Breast epithelium (tissue), 4 donors: ENCODE measurements around the gene FAIM2. TPM values are rescaled to one million over a fixed set of nuclear protein-coding genes. Genes with fewer than 3 reads are reported as not detected.

Experiments used
- DNase-seq, 2 donors: peaks; one replicate each; pipeline ENCODE4 v3.0.0-alpha.2; 2019; ENCODE audit warnings: low spot score in 2 of 2
- H3K27ac ChIP-seq, 2 donors: fragments of 200-600 bp; sonication (generic) in 1 of 2; one replicate each; pipeline ENCODE4 v1.5.1; 2016 to 2019; ENCODE audit warnings: mild to moderate bottlenecking in 1 of 2
- H3K27me3 ChIP-seq, 2 donors: fragments of 200-600 bp; sonication (generic) in 1 of 2; one replicate each; pipeline versions ENCODE4 v1.5.1 to v1.6.0; 2017 to 2019; ENCODE audit warnings: control low read depth in 1 of 2, mild to moderate bottlenecking in 1 of 2
- H3K36me3 ChIP-seq: fragments of 200-600 bp; one replicate; pipeline ENCODE4 v1.5.1; 2019
- H3K4me1 ChIP-seq, 2 donors: fragments of 200-600 bp; sonication (generic); one replicate each; pipeline ENCODE4 v1.5.1; 2016 to 2019; ENCODE audit warnings: control low read depth in 1 of 2
- H3K4me3 ChIP-seq, 3 donors: fragments of 200-600 bp; sonication (generic); 1 replicate in 2 of 3; 2 replicates in 1 of 3; pipeline ENCODE4 v1.5.1; 2016 to 2019; ENCODE audit warnings: mild to moderate bottlenecking in 3 of 3, moderate library complexity in 2 of 3
- H3K9me3 ChIP-seq, 2 donors: fragments of 200-600 bp; sonication (generic) in 1 of 2; one replicate each; pipeline ENCODE4 v1.5.1; 2016 to 2019; ENCODE audit warnings: control low read depth in 1 of 2
- POLR2A ChIP-seq: fragments of 450-650 bp; IDR thresholded peaks from one replicate; pipeline ENCODE4 v1.6.1; 2016; ENCODE audit warnings: antibody characterized with exemption, mild to moderate bottlenecking, moderate library complexity
- POLR2AphosphoS5 ChIP-seq, 3 donors: sonication (generic); formaldehyde crosslinking; IDR thresholded peaks; one replicate each; pipeline ENCODE4 v1.6.1; 2017; ENCODE audit warnings: antibody characterized with exemption in 3 of 3
- intact Hi-C: fragments of 100-400 bp; cut with DNase I; formaldehyde crosslinking; loops from one replicate; pipeline ENCODE4 v1.15.1; 2023; ENCODE audit warnings: low total_unique reads
- total RNA-seq, 3 donors: library from RNA; depleted of rRNA; stranded (reverse); fragments of >200 nt; gene quantifications; one replicate each; pipeline ENCODE4 v1.1.0, GENCODE V29; 2016
- TF ChIP-seq, protein P1 (sequence below), 3 donors: fragments of 450-650 bp; IDR thresholded peaks; one replicate each; pipeline ENCODE4 v1.5.1; 2016 to 2017; ENCODE audit warnings: antibody characterized with exemption in 3 of 3, mild to moderate bottlenecking in 3 of 3, moderate library complexity in 3 of 3

Gene FAIM2
- total RNA-seq, 3 donors from 2014 or later, result 0.64 to 1.9 (median 1.3) TPM

DNA sequence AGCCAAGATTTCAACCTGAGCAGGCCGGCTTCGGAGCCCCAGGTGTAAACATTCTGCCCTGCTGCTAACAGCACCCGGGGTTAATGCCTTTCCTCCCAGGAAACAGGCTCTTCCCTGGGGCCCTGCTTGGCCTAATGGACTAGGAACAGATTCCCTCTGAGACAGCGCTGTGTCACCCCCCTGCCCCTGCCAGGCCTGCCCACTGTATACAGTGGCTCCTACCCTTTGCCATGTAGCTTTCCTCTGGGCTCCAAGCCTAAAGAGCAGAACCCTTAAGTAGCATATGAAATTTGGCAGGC, 32.5 kb downstream of the FAIM2 start:
- TF ChIP-seq, protein P1, sequence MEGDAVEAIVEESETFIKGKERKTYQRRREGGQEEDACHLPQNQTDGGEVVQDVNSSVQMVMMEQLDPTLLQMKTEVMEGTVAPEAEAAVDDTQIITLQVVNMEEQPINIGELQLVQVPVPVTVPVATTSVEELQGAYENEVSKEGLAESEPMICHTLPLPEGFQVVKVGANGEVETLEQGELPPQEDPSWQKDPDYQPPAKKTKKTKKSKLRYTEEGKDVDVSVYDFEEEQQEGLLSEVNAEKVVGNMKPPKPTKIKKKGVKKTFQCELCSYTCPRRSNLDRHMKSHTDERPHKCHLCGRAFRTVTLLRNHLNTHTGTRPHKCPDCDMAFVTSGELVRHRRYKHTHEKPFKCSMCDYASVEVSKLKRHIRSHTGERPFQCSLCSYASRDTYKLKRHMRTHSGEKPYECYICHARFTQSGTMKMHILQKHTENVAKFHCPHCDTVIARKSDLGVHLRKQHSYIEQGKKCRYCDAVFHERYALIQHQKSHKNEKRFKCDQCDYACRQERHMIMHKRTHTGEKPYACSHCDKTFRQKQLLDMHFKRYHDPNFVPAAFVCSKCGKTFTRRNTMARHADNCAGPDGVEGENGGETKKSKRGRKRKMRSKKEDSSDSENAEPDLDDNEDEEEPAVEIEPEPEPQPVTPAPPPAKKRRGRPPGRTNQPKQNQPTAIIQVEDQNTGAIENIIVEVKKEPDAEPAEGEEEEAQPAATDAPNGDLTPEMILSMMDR (IDR thresholded peaks at IDR 0.05), result no peak
- TF ChIP-seq POLR2AphosphoS5 (IDR thresholded peaks at IDR 0.05) (no peak), POLR2A (no peak)
- peaks cover 6 to 26% of the 10 kb centered on the region in 2 donors for H3K4me1 ChIP-seq
- H3K27ac ChIP-seq, result no peak overlapping the region
- intact Hi-C loops, result no loop called here
- H3K27me3 ChIP-seq, result no peaks in the 10 kb centered on the region
- no peak for DNase-seq
- H3K36me3 ChIP-seq, result no peaks in the 10 kb centered on the region
- H3K4me3 ChIP-seq, result no peak overlapping the region
- H3K9me3 ChIP-seq, result no peaks in the 10 kb centered on the region

DNA sequence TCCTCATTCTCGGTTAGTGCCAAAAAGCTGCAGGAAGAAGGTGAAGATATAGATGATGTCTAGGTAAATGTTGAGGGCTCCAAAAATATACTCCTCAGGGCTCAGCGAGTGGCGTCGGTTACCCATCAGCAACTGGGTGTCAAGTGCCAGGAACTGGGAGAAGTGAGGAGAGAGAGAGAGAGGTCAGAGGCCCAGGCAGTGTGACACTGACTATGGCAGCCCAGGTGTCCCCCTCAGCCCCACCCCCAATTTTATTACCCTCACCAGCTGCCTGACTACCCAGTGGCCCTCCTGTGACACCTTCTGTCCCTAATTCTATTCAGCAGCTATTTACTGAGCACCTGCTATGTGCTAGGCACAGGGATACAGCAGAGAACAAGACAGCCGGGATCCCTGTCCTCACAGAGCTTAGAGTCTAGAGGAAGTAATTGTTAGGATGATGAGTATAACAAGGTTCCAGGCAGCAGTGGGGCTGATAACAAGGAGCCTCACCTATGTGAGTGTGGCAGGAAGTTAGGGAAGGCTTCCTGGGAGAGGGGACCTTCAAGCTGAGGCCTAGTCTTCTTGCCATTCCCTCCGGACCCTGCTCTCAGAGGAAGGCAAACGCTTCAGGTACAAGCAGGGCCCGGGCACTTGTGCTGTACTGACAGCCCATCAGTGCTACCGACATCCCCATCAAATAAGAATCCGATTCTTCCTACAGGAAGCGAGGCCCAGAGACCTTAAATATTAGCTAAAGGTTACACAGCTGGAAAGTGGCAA, 33.0 kb downstream of the FAIM2 start:
- DNase-seq, result peak in 1 of 2 donors; percentile 12
- Histone ChIP-seq H3K36me3 (no peaks in the 10 kb centered on the region), H3K27me3 (no peaks in the 10 kb centered on the region), H3K4me3 (no peak overlapping the region), H3K27ac (peak overlapping the region in 1 of 2 donors; percentile 88), H3K4me1 (peaks cover 6 to 26% of the 10 kb centered on the region in 2 donors), H3K9me3 (no peaks in the 10 kb centered on the region)
- TF ChIP-seq POLR2AphosphoS5 (IDR thresholded peaks at IDR 0.05) (no peak), POLR2A (no peak)
- TF ChIP-seq, protein P1 (IDR thresholded peaks at IDR 0.05), result no peak
- intact Hi-C loops, result no loop called here

DNA sequence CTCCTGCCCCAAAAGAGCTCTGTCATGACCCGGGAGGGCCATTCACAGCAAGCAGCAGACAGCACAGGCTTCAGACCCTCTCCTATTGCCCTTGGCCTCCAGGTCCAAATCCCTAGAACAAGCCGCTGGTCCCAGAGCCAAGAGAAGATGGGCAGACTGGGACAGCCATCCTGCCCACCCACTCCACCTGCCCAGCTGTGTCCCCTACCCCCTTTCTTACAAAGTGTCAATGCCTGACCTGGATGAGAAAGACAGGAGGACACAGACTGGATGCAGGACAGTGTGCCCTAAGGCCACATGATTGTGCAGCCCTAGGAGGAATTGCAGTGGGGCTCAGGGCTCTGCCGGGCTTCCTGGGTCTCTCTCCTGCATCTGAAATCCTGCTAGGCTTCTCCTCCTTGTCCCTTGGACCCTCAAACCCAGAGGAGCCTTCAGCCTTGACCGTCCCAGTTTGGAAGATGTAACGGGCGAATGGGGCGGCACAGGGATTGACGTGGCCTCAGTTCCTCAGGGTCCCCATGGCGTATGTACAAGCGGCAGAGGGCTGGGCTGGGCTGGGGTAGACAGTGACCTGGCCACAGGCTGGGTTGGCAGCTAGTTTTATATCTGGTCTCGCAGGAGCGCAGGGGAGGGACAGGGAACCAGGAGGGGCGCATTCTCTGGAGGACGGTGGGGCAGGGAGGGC, 33.7 kb downstream of the FAIM2 start:
- Histone ChIP-seq H3K4me1 (peaks cover 6 to 26% of the 10 kb centered on the region in 2 donors), H3K27ac (peak overlapping the region; percentile 67 to 88), H3K4me3 (no peak overlapping the region), H3K9me3 (no peaks in the 10 kb centered on the region), H3K36me3 (no peaks in the 10 kb centered on the region), H3K27me3 (no peaks in the 10 kb centered on the region)
- TF ChIP-seq, protein P1 (IDR thresholded peaks at IDR 0.05), result no peak
- TF ChIP-seq POLR2AphosphoS5 (IDR thresholded peaks at IDR 0.05) (no peak), POLR2A (no peak)
- intact Hi-C loops, result no loop called here
- DNase-seq, result peak in 1 of 2 donors; percentile 15

DNA sequence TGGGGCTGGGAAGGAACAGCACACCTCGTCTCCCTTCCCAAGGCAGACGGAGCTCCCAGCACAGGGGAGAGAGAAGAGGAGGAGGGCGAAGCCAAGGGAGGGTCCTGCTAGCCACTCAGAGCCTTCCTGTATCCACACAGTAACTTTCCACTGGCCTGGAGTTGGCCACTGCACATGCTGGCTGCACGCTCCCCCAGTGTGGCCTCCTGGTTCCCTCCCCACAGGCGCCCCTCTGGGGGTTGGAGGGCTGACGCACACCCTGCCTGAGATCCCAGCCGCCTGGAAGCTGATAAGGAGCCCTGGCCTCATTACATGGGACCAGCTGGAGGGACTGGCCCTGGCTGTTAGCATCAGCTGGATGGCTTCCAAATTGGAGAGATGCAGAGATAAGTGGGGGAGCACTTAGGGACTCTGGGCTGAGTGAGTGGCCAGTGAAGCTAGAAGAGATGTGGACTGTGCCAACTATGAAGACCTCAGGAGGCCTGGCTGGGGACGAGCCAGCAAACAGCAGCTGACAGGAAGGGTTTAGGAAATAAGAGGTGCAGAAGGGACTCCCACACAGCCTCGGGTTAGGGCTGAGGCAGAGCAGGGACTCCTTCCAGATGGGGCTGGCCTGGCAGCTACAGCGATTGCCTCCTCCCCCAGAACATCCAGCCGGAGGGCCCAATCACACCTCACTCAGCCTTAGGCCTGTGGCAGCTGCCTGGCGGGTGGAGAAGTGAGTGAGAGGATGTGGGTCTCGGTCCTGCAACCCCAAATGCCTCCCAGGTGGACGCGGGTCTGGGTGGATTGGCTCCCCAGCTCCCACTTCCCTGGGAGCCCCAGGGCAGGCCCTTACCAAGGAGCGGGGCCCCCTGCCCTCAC, 34.5 kb downstream of the FAIM2 start:
- DNase-seq, result peak; percentile 57 to 84
- H3K9me3 ChIP-seq, result no peaks in the 10 kb centered on the region
- peak overlapping the region; percentile 67 to 88 for H3K27ac ChIP-seq
- no peak overlapping the region for H3K4me3 ChIP-seq
- intact Hi-C loops, result loop anchor here (1.0 kb wide), 1 partner anchor 22 kb away; no protein-coding TSS in a partner anchor
- TF ChIP-seq POLR2A (no peak), POLR2AphosphoS5 (IDR thresholded peaks at IDR 0.05) (peak in 1 of 3 donors; percentile 64)
- TF ChIP-seq, protein P1 (IDR thresholded peaks at IDR 0.05), result no peak
- no peaks in the 10 kb centered on the region for H3K36me3 ChIP-seq
- peaks cover 6 to 26% of the 10 kb centered on the region in 2 donors for H3K4me1 ChIP-seq
- H3K27me3 ChIP-seq, result no peaks in the 10 kb centered on the region
